Tibial artery (tissue), 4 donors: ENCODE data around the gene OR13F1.

Experiments
- DNase-seq, 2 donors: peaks; one replicate each; pipeline ENCODE4 v3.0.0-alpha.2; 2019
- H3K27ac ChIP-seq, 2 donors: fragments of 200-600 bp; sonication (generic) in 1 of 2; 1 replicate in 1 of 2; 2 replicates in 1 of 2; pipeline ENCODE4 v1.5.1; 2018 to 2019; ENCODE audit warnings: mild to moderate bottlenecking in 1 of 2
- H3K27me3 ChIP-seq, 2 donors: fragments of 200-600 bp; sonication (generic) in 1 of 2; one replicate each; pipeline versions ENCODE4 v1.5.1 to v1.6.0; 2016 to 2019
- H3K36me3 ChIP-seq, 3 donors: fragments of 200-600 bp; sonication (generic) in 2 of 3; one replicate each; pipeline ENCODE4 v1.5.1; 2016 to 2019; ENCODE audit warnings: mild to moderate bottlenecking in 2 of 3
- H3K4me1 ChIP-seq, 4 donors: fragments of 200-600 bp; sonication (generic) in 2 of 4; 1 replicate in 3 of 4; 2 replicates in 1 of 4; pipeline ENCODE4 v1.5.1; 2016 to 2019
- H3K4me3 ChIP-seq, 2 donors: fragments of 200-600 bp; sonication (generic) in 1 of 2; 1 replicate in 1 of 2; 2 replicates in 1 of 2; pipeline ENCODE4 v1.5.1; 2018 to 2019; ENCODE audit warnings: mild to moderate bottlenecking in 2 of 2
- H3K9me3 ChIP-seq, 3 donors: fragments of 200-600 bp; sonication (generic) in 1 of 3; one replicate each; pipeline ENCODE4 v1.5.1; 2016 to 2019
- intact Hi-C: fragments of 100-400 bp; cut with DNase I; formaldehyde crosslinking; loops from one replicate; pipeline ENCODE4 v1.15.0; 2023; ENCODE audit warnings: low total_unique reads
- TF ChIP-seq, protein P1 (sequence below), 2 experiments: fragments of 200-600 bp in 1 of 2; fragments of 450-650 bp in 1 of 2; IDR thresholded peaks; one replicate each; pipeline ENCODE4 v1.5.1; 2017 to 2019; ENCODE audit warnings: antibody characterized with exemption in 2 of 2, mild to moderate bottlenecking in 1 of 2, moderate library complexity in 1 of 2

Gene OR13F1, protein sequence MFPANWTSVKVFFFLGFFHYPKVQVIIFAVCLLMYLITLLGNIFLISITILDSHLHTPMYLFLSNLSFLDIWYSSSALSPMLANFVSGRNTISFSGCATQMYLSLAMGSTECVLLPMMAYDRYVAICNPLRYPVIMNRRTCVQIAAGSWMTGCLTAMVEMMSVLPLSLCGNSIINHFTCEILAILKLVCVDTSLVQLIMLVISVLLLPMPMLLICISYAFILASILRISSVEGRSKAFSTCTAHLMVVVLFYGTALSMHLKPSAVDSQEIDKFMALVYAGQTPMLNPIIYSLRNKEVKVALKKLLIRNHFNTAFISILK

GRCh38 chr9:104503963-104504362 is at the start of gene OR13F1:
OR13F1 (plus strand) TSS chr9:104504263; CDS start chr9:104504263, 0 bp downstream.
- Histone ChIP-seq H3K9me3 (no peaks in the 10 kb centered on the region), H3K36me3 (no peaks in the 10 kb centered on the region), H3K4me3 (no peak within 1 kb of the TSS), H3K27ac (no peak within 1 kb of the TSS), H3K4me1 (no peaks in the 10 kb centered on the region), H3K27me3 (no peaks in the 10 kb centered on the region)
- TF ChIP-seq, protein P1, sequence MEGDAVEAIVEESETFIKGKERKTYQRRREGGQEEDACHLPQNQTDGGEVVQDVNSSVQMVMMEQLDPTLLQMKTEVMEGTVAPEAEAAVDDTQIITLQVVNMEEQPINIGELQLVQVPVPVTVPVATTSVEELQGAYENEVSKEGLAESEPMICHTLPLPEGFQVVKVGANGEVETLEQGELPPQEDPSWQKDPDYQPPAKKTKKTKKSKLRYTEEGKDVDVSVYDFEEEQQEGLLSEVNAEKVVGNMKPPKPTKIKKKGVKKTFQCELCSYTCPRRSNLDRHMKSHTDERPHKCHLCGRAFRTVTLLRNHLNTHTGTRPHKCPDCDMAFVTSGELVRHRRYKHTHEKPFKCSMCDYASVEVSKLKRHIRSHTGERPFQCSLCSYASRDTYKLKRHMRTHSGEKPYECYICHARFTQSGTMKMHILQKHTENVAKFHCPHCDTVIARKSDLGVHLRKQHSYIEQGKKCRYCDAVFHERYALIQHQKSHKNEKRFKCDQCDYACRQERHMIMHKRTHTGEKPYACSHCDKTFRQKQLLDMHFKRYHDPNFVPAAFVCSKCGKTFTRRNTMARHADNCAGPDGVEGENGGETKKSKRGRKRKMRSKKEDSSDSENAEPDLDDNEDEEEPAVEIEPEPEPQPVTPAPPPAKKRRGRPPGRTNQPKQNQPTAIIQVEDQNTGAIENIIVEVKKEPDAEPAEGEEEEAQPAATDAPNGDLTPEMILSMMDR (IDR thresholded peaks at IDR 0.05) = no peak
- intact Hi-C loops = no loop called here
- DNase-seq = no peak

DNA sequence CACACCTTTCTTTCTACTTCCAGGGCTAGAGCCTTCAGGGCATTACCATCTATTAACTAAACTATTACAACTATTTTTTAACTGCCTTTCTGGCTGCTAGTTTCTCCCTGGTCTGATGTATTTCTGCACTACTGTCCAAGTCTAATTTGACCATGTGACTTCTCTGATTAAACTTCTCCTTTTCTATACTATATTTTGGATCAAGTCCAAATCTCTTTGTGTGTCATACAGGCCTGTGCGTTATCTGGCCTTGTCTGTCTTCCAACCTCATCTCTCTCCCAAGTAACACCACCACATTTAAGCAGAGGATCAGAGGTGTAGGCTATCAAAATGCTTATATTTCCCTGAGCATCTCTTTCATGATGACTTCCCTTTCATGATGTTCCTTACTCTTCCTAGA is 47.2 kb upstream of the OR13F1 start:
- TF ChIP-seq, protein P1 (IDR thresholded peaks at IDR 0.05) = no peak
- Histone ChIP-seq H3K4me3 (no peak overlapping the region), H3K27ac (no peak overlapping the region), H3K36me3 (no peaks in the 10 kb centered on the region), H3K4me1 (no peaks in the 10 kb centered on the region), H3K27me3 (no peaks in the 10 kb centered on the region), H3K9me3 (no peaks in the 10 kb centered on the region)
- no peak for DNase-seq
- intact Hi-C loops = no loop called here

GRCh38 chr9:104463864-104464263 is 40.2 kb upstream of the OR13F1 start:
- no peaks in the 10 kb centered on the region for H3K9me3 ChIP-seq
- H3K36me3 ChIP-seq = no peaks in the 10 kb centered on the region
- H3K27me3 ChIP-seq = no peaks in the 10 kb centered on the region
- no peak overlapping the region for H3K4me3 ChIP-seq
- intact Hi-C loops = no loop called here
- no peak overlapping the region for H3K27ac ChIP-seq
- TF ChIP-seq, protein P1 (IDR thresholded peaks at IDR 0.05) = no peak
- no peak for DNase-seq
- no peaks in the 10 kb centered on the region for H3K4me1 ChIP-seq

DNA sequence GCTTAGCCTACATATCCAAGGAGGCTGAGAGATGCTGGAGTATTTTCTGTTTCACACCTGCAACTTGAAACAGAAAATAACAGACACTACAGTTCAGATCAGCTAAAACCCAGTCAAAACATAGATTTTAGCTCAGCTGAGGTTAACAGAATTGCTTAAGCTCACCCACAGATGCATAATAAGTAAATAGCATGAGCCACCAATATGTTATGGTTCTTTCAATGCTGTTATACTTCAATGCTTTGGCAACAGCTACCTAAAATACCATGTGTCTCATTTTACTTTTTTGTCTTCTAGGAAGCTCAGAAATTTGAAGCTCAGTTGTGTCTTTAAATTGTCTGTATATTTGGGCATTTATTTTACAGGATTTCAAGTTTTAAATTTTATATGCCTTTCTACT is 35.8 kb upstream of the OR13F1 start:
- Histone ChIP-seq H3K27ac (no peak overlapping the region), H3K36me3 (no peaks in the 10 kb centered on the region), H3K4me3 (no peak overlapping the region), H3K4me1 (no peaks in the 10 kb centered on the region), H3K27me3 (no peaks in the 10 kb centered on the region), H3K9me3 (no peaks in the 10 kb centered on the region)
- intact Hi-C loops = no loop called here
- no peak for DNase-seq
- TF ChIP-seq, protein P1 (IDR thresholded peaks at IDR 0.05) = no peak

DNA sequence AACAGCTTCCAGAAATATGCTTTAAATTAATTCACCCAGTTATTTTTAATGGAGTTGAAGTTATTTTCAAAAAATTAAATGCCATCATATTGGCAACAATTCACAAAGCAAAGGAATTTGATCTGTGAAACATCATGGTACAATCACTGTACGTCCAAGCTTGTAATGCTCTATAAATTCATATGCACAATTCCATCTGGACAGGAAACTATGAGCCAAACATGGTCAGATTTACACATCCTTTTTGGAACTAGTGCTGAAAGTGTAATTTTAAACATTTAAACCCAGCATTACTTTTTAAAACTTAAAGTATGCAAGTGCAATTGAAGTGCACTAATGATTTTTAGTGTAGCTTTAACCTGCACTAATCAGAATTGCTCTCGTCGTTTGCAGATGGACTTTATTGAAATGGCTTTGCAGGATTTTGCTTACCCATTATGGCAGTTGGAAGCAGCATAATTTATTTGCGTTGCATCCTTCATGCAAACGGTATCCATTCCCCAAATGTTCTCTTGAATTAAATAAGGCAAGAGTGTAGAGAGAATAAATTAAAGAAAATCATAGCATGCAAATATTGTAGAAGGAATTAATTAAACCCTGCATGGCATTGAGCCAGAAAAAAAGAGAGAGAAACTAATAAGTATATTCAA is 21.0 kb upstream of the OR13F1 start:
- Histone ChIP-seq H3K27ac (no peak overlapping the region), H3K4me3 (no peak overlapping the region), H3K9me3 (no peaks in the 10 kb centered on the region), H3K27me3 (no peaks in the 10 kb centered on the region), H3K4me1 (no peaks in the 10 kb centered on the region), H3K36me3 (no peaks in the 10 kb centered on the region)
- TF ChIP-seq, protein P1 (IDR thresholded peaks at IDR 0.05) = no peak
- no peak for DNase-seq
- intact Hi-C loops = no loop called here
